Epithelial cell of esophagus (primary cell): ENCODE measurements around the gene MICAL3.
"Not testable (repeated sequence)": the region's sequence is repeated elsewhere in the genome, so short reads cannot be mapped to it uniquely, and the experiment has no call there.

Source experiments
- DNase-seq: peaks from one replicate; pipeline ENCODE4 v3.0.0; 2010; ENCODE audit warnings: low read depth
- H3K4me3 ChIP-seq: 2 replicates; pipeline ENCODE4 v1.5.1; 2011; ENCODE audit warnings: mild to moderate bottlenecking, low read length, control low read depth
- TF ChIP-seq, protein P1 (sequence below): IDR thresholded peaks from 2 replicates; pipeline ENCODE4 v1.5.1; 2011; ENCODE audit warnings: low read depth, mild to moderate bottlenecking, low read length, control low read depth, inconsistent platforms; ENCODE audit not compliant: insufficient read depth; ENCODE audit errors: missing control alignments

MICAL3 gene

GRCh38 chr22:18001040-18001893 is 23.1 kb downstream of the MICAL3 start:
- H3K4me3 ChIP-seq = peak overlapping the region; percentile 67
- TF ChIP-seq, protein P1, sequence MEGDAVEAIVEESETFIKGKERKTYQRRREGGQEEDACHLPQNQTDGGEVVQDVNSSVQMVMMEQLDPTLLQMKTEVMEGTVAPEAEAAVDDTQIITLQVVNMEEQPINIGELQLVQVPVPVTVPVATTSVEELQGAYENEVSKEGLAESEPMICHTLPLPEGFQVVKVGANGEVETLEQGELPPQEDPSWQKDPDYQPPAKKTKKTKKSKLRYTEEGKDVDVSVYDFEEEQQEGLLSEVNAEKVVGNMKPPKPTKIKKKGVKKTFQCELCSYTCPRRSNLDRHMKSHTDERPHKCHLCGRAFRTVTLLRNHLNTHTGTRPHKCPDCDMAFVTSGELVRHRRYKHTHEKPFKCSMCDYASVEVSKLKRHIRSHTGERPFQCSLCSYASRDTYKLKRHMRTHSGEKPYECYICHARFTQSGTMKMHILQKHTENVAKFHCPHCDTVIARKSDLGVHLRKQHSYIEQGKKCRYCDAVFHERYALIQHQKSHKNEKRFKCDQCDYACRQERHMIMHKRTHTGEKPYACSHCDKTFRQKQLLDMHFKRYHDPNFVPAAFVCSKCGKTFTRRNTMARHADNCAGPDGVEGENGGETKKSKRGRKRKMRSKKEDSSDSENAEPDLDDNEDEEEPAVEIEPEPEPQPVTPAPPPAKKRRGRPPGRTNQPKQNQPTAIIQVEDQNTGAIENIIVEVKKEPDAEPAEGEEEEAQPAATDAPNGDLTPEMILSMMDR = peak; percentile 24
- DNase-seq = peak; percentile 95

GRCh38 chr22:18000441-18001039 is 23.8 kb downstream of the MICAL3 start:
- DNase-seq = no peak
- peak overlapping the region; percentile 67 for H3K4me3 ChIP-seq
- TF ChIP-seq, protein P1 = no peak

- peak overlapping the region; percentile 67 for H3K4me3 ChIP-seq
- TF ChIP-seq, protein P1 = no peak
- peak; percentile 43 for DNase-seq
Measured at GRCh38 chr22:17999851-18000250, 24.5 kb downstream of the MICAL3 start.

DNA sequence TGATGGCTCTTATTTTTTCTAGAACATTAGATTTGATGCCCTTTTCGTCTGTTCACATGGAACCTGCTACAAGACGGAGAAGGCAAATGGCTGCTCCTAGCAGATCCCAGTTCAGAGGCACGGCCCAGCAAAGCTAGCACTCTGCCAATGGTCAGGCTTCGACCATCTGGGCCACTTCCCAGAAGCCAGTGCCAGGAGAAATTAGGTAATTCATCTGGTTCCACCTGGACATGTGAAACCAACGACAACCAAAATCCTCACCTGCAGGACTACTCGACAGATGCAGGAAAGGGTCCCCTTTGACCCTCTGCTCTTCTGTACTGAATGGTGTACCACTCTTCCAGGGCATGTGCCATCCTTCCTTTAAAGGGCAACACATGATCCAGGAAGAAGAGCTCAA is 25.4 kb downstream of the MICAL3 start:
- no peak for DNase-seq
- TF ChIP-seq, protein P1 = no peak
- no peak overlapping the region for H3K4me3 ChIP-seq

- TF ChIP-seq, protein P1 = no peak
- H3K4me3 ChIP-seq = no peak overlapping the region
- peak; percentile 53 for DNase-seq
Measured at GRCh38 chr22:17997456-17997855, 26.9 kb downstream of the MICAL3 start.

DNA sequence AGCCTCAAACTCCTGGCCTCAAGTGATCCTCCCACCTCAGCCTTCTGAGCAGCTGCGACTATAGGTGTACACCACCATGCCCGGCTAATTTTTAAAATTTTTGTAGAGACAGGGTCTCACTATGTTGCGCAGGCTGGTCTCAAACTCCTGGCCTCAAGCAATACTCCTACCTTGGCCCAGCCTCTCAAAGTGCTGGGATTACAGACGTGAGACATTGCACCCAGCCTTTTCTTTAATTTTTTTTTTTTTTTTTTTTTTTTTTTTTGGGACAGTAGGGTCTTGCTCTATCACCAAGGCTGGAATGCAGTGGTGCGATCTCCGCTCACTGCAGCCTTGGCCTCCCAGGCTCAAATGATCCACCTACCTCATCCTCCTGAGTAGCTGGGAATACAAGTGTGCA is 29.1 kb downstream of the MICAL3 start:
- not testable (repeated sequence) for H3K4me3 ChIP-seq

DNA sequence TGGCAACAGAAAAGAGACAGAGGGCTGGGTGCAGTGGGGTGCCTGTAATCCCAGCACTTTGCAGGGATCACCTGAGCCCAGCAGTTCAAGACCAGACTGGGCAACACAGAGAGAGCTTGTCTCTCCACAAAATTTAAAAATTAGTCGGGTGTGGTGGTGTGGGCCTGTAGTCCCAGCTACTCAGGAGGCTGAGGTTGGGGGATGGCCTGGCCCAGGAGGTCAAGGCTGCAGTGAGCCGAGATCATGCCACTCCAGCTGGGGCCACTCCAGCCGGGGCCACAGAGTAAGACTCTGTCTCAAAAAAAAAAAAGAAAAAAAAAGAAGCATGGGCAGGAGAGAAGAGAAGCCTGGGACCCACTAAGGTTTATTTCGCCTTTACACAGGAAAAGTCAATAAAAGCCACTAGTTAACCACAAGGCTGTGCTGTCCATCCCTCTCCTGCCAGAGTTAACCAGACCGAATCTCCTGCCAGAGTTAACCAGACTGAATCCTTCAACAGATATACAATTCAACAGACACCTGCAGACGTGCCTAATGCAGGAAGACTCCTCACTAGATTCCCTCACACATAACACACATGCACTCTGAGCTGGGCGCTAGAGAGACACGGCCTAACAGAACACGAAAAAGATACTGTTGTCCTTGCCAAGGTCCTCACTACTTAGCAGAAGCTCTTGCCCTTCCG is 29.8 kb downstream of the MICAL3 start:
- no peak for DNase-seq

More for the DNA sequence above, 29.1 kb downstream of the MICAL3 start:
- DNase-seq = not testable (repeated sequence)

DNA sequence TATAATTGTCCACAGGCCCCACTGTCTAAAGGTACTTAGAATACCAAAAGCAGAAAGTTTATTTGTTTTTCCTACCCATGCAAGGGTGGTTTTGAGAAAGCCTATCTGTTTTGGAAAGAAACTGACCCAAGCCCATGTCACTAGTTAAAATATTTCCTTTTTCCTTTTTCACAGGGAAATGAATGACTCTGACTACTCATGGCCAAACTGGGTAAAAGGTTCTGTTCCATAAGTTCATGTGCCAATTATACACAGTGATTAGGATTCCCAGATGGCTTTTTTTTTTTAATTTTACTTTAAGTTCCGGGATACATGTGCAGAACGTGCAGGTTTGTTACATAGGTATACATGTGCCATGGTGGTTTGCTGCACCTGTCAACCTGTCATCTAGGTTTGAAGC is 31.4 kb downstream of the MICAL3 start:
- DNase-seq, H3K4me3 ChIP-seq: not testable (repeated sequence)

More for the DNA sequence above, 29.8 kb downstream of the MICAL3 start:
- H3K4me3 ChIP-seq = no peak overlapping the region
- TF ChIP-seq, protein P1 = no peak

DNA sequence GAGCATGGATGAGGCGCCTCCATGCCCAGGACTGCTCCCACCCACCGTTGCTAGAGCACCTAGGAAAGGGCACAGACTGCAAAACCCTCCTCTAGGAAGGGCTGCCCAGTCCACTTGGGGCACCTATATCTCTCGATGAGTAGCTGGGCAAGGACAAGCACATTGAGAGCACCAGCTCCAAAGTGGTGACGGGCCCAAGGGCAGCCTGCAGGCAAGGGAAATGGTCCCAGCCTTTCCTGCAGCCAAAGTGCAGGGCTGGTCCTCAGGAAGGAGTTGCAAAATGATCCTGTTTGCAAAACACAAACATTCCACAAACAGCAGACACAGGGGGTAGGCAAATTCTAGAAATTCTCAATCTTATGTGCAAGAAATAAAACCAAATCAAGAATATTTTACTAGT is 32.4 kb downstream of the MICAL3 start:
- DNase-seq, H3K4me3 ChIP-seq: not testable (repeated sequence)
